Measurements from ENCODE around the gene DNAJC21.

- TF ChIP-seq POLR2A (IDR thresholded peaks at IDR 0.05), result no peak
- TF ChIP-seq, protein P1, sequence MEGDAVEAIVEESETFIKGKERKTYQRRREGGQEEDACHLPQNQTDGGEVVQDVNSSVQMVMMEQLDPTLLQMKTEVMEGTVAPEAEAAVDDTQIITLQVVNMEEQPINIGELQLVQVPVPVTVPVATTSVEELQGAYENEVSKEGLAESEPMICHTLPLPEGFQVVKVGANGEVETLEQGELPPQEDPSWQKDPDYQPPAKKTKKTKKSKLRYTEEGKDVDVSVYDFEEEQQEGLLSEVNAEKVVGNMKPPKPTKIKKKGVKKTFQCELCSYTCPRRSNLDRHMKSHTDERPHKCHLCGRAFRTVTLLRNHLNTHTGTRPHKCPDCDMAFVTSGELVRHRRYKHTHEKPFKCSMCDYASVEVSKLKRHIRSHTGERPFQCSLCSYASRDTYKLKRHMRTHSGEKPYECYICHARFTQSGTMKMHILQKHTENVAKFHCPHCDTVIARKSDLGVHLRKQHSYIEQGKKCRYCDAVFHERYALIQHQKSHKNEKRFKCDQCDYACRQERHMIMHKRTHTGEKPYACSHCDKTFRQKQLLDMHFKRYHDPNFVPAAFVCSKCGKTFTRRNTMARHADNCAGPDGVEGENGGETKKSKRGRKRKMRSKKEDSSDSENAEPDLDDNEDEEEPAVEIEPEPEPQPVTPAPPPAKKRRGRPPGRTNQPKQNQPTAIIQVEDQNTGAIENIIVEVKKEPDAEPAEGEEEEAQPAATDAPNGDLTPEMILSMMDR (IDR thresholded peaks at IDR 0.05), result no peak
These were observed 1.6 kb upstream of the DNAJC21 start for GRCh38 chr5:34927785-34928184.
